Measurements from ENCODE around the gene RBM47.
"Not testable (repeated sequence)": the region's sequence is repeated elsewhere in the genome, so short reads cannot be mapped to it uniquely, and the experiment has no call there.

The RBM47 gene

DNA sequence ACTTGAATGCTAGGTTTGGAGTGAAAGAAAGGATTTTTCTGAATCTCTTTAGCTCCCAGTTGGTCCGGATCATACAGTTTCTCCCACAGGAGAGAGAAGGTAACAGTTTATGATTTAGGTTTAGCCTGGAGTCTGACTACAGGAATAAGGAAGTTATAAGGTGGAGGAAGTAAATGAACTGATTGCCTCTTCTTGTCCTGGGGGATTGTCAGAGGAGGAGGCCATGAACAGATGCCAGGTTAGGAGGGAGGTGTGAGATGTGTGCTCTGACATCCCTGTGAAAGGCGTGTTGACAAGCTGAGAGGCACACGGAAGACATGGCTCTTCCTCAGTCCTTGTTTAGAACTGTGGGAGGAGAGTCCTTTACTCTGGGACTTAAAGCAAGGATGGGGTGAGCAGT lies 230.1 kb downstream of the RBM47 start:
- no peak for DNase-seq

DNA sequence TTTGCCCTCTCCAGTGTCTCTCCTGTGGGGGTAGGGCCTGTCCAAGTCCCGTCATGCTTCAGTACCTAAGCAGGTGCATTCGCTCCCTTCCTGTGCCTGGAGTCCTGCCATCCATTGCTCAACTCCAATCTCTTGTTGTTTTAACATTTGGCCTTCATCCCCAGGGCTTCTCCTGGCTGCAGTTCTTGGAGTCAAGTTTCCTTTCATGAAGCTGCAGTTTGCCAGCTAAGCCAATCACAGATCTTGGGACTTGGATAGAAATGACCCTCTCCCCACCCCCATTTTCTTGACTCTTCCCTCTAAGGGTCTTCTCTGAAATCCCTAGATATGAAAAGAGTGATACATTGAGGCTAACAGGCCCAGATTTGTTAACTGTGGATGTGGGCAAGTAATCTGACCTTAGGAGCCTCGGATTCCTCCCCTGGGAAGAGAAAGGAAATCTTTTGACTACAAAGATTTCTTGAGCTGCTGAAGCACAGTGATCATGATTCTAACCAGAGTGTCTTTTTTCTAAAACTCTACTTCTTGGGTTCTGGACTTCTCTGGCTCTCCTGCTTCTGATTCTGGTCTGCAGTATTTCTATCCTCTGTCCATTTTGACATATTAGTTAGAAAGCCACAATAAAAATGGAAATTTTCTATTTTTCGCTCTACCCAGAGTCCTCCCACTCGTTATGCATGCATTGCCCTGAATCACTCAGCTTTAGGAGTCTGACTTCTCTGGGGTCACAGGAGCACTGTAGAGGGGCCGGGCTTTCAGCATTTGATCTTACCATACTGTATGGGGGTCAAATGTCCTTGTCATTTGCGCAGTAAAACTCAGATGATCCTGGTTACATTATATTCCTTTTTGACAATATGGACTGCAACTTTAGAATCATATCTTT lies 233.5 kb downstream of the RBM47 start:
- peak; percentile 90 for DNase-seq

DNA sequence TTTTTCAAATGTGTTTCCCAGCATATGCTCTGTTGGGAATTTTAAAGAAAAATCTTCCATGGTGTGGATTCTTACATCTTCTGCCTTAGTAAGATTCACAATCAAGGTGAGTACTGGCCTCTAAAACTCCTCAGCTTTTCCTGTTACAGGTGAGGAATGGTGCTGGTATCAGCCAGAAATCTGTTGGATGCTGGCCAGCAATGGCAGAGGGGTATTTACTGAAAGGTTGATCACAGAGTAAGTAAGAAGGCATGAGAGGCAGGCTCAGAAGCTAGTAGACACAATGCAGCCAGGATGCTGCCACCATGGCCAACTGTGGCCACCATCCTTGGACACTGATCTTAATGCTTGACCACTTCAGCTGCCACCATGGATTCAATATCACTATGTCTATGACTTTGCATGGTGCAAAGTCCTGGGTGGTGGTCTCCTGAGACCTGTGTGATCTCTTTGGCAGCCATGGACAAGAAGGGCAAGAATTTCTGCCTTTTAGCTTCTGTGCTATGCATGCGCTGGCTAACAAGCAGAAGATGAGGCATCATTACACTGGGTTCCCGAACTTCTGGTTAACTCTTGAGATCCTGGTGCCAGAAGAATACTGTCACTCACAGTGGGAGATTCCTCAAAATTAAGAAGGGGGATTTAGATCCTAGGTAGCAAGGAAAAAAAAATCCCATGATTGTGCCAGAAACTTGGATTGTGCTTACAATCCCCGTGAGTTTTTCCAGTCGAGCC lies 234.3 kb downstream of the RBM47 start:
- DNase-seq, result peak; percentile 48

DNA sequence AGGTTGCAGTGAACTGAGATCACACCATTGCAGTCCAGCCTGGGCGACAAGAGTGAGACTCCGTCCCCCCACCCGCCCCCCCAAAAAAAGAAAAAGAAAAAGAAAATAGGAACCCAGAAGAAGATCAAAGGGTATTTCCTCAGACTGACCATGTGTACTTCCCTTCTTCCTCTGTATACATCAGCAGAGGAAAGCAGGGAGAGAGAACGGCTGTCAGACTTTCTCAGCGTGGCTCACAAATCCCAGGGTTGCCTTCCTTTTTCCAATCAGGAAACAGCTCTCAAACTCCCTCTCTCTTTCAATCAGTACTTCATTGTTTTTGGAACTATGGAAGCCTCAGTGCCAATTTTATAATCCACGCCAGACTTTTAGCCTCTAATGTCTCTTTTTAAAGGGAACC lies 235.4 kb downstream of the RBM47 start:
- no peak for DNase-seq

DNA sequence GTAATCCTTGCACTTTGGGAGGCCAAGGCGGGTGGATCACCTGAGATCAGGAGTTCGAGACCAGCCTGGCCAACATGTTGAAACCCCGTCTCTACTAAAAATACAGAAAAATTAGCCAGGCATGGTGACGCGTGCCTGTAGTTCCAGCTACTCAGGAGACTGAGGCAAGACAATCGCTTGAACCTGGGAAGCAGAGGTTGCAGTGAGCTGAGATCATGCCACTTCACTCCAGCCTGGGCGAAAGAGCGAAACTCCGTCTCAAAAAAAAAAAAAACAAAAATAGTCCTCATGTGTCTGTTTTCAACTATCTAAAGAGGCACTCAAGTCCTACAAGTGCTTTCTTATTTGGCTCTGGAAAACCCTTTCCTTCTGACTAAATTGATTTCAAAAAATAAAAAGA lies 237.4 kb downstream of the RBM47 start:
- not testable (repeated sequence) for DNase-seq

DNA sequence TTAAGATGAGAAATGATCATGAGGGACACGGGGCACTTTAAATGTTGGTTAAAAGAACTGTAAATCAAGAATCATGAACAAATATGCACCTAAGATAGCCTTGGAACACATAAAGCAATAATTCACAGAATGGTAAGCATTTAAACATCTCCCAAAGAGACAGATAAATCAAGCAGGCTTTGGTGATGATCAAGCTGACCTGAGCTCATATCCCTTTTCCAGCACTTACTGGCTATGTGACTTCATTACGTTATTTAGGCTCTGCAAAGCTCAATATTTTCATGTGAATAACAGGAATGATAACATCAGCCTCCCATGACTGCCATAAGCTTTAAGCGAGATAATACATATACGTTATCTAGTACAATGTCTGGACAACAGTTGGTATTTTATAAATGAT lies 239.7 kb downstream of the RBM47 start:
- DNase-seq, result no peak

DNA sequence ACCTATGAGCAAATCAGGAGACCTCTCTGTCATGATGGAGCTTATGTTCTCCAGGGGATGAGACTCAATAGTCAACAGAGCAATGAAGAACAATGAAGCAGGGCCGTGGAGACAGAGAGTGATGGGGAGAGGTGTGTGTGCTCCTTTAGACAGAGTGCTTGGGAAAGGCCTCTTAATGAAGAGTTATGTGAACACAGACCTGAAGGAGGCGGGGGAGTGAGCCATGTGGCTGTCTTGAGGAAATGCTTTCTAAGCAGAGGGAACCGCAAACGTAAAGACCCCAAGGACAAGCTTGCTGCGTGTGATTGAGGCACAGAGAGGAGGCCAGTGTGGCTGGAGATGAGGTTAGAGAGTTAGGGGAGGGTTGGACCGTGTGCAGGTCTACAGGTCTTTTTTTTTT lies 241.4 kb downstream of the RBM47 start:
- no peak for DNase-seq

DNA sequence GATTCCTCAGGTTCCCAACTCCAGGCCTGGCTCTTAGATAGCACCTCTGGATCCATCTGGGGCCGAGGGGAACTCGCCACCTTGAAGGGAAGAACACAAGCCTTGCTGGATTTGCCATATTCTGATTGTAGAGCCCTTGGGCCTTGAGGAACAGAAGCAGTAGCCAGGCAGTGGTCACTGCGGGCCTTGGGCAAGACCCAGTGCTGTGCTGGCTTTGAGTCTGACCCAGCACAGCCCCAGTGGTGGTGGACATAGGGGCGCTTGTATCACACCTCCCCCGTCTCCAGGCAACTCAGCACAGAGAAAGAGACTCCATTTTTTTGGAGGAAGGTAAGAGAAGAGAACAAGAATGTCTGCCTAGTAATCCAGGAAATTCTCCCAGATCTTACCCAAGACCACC lies 249.0 kb downstream of the RBM47 start:
- DNase-seq, result no peak

DNA sequence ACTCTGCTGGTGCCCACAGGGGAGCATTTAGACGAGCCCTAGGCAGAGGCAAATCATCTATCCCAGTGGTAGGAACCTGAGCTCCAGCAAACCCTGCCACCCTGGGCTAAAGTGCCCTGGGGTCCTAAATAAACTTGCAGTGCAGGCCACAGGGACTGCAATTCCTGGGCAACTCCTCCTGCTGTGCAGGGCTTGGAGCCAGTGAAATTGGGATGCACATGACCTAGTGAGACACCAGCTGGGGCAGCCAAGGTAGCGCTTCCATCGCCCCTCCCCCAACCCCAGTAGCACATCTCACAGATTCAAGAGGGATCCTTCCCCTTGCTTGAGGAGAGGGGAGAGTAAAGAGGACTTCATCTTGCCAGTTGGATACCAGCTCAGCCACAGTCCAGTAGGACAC lies 250.4 kb downstream of the RBM47 start:
- no peak for DNase-seq

DNA sequence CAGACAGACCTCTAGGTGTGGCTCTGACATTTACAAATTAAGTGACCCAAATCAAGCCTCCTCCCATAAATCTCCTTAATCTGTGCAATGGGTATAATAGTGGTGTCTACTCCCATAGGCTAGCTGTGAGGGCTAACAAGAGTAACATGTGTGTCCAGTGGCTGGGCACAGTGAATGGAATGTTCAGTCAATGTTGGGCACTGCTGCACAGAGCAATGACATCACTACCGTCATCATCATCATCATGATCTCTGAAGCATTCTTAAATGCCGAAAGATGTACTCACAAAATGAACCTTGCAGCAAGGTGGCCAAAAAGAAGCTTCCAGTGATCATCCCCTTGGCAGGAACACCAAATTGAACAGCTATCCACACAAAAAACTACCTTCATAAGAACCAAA lies 251.0 kb downstream of the RBM47 start:
- no peak for DNase-seq

DNA sequence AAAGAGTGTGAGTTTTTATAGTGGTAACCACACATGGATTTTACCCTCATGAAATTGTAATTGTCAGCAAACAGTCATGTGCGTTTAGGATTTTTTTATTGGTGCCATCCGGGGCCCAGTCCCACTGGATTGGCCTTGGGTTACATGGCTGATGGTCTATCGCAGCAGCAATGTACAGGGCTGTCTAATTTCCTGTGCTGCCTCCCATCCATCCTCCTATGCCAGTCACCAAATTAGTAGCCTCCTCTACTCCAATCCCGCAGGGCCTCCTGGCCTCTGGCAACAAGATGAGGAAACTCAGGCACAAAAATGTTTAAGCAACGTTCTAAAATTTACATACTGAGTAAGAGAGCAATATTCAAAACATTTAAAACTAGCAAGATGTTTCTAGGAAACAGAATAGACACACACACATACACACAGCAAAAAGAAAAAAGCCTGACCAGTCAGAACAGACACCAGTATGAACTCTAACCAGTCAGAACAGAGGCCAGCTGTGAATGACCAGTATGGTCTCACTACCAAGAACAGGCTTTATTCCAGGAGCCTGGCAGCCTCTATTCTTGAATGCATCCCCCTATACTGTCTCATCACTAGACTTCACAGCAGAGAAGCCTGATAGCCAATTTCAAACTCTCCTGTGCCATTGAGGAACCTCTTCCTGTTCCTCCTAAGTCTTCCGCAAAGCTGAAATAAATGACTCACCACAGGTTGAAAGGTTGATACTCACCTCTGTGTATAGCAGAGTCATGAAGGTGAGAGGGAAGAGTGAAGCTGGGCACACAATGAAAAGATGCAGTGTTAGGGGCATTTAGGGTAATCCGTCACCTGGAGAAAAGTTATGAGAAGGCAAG lies 251.9 kb downstream of the RBM47 start:
- DNase-seq, result no peak

DNA sequence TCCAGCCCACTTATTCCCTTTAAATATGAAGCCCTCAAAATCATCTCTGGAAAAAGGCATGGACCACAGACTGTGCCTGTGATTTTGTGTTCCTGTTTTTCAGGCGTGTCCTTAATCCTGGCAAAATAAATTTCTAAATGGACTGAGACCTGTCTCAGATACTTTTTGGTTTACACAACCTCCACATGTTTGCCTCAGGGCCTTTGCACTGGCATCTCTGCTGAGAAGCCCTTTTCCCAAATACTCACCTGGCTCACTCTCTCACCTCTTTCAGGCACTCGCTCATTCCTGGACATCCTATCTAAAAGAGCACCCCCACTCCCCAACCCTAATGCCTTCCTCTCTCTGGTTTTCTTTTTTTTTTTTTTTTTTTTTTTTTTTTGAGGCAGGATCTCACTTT lies 254.0 kb downstream of the RBM47 start:
- no peak for DNase-seq

DNA sequence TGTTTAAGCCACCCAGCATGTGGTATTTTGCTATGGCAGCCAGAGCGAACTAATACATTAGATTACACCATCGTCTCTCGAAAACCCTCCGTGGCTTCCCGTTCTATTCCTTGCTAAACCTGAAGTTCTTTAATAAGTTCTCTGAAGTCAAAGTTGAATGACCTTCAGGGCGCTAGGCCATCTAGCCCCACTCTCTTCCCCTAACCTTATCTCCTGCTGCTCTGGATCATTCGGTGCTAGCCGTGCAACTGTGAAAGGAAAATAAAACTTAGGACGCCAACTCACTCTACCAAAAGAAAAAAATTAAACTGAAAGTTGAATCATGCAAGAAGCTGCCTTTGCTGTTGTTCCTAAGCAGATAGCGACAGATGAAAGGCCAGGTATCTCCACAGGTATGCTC lies 254.6 kb downstream of the RBM47 start:
- DNase-seq, result no peak

DNA sequence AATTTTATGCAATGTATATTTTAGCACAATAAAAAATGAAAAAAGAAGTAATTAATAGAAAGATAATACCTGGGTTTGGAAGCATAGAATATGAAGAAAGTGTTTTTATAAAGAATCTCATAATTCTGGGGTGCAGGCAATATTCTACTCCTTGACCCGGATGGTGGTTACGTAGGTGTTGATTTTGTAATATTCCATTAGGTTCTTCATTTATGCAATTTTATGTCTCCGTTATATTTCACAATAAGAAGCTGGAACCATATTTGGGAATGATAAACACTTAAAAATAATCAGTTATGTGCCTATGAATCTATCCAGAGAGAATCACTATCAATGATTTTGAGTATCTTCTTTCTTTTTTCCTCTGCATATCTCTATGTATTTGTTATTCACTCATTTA lies 256.0 kb downstream of the RBM47 start:
- no peak for DNase-seq

All from NCI-H69 (cell line).